Chondrocyte (in vitro differentiated cells): ENCODE results near the gene GPR143. TPM values are rescaled to one million over a fixed set of nuclear protein-coding genes. Genes with fewer than 3 reads are reported as not detected.
A peak's percentile ranks its signal among the peaks of the same experiment; 100 is the strongest.

Source experiments
- DNase-seq: peaks from one replicate; pipeline ENCODE4 v3.0.0; 2021; ENCODE audit warnings: mixed read lengths, low spot score
- H3K27ac Mint-ChIP-seq: one replicate; pipeline ENCODE4 v1.8.0; 2021; ENCODE audit warnings: mild to moderate bottlenecking, moderate library complexity, mixed read lengths; ENCODE audit not compliant: unreplicated experiment
- H3K27me3 Mint-ChIP-seq: 2 replicates; pipeline ENCODE4 v1.8.0; 2021; ENCODE audit warnings: low read depth, mixed read lengths
- H3K36me3 Mint-ChIP-seq: 2 replicates; pipeline ENCODE4 v1.8.0; 2021; ENCODE audit warnings: low read depth, mixed read lengths
- H3K4me1 Mint-ChIP-seq: 2 replicates; pipeline ENCODE4 v1.8.0; 2021; ENCODE audit warnings: low read depth, mild to moderate bottlenecking, mixed read lengths
- H3K4me3 Mint-ChIP-seq: one replicate; pipeline ENCODE4 v1.8.0; 2021; ENCODE audit warnings: mild to moderate bottlenecking, moderate library complexity, mixed read lengths; ENCODE audit not compliant: unreplicated experiment
- H3K9me3 Mint-ChIP-seq: 2 replicates; pipeline ENCODE4 v1.8.0; 2021; ENCODE audit warnings: low read depth, mixed read lengths
- total RNA-seq: library from RNA; stranded (reverse); gene quantifications from 3 replicates; pipeline ENCODE4 v1.2.1, GENCODE V29; 2021
- TF ChIP-seq, protein P1 (sequence below): fragments of 200-600 bp; sonication (generic); IDR thresholded peaks from 2 replicates; pipeline ENCODE4 v1.5.0; 2021; ENCODE audit warnings: antibody characterized with exemption, mild to moderate bottlenecking, moderate library complexity

The GPR143 gene
- total RNA-seq, 1 donor from 2014 or later, result not detected

DNA sequence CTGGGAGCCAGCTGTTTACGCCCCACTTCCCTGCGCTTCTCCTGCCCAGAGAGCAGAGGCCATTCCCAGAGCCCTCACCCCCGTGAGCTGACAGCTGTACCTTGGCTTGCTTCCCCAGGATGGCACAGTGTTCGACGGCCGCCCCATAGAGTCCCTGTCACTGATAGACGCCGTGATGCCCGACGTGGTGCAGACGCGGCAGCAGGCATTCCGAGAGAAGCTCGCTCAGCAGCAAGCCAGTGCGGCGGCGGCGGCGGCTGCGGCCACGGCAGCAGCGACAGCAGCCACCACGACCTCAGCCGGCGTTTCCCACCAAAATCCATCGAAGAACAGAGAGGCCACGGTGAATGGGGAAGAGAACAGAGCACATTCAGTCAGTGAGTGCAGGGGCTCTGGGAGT lies 77.7 kb downstream of the GPR143 start:
- TF ChIP-seq, protein P1, sequence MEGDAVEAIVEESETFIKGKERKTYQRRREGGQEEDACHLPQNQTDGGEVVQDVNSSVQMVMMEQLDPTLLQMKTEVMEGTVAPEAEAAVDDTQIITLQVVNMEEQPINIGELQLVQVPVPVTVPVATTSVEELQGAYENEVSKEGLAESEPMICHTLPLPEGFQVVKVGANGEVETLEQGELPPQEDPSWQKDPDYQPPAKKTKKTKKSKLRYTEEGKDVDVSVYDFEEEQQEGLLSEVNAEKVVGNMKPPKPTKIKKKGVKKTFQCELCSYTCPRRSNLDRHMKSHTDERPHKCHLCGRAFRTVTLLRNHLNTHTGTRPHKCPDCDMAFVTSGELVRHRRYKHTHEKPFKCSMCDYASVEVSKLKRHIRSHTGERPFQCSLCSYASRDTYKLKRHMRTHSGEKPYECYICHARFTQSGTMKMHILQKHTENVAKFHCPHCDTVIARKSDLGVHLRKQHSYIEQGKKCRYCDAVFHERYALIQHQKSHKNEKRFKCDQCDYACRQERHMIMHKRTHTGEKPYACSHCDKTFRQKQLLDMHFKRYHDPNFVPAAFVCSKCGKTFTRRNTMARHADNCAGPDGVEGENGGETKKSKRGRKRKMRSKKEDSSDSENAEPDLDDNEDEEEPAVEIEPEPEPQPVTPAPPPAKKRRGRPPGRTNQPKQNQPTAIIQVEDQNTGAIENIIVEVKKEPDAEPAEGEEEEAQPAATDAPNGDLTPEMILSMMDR, result no peak
- Mint-ChIP-seq H3K27me3 (no peaks in the 10 kb centered on the region), H3K27ac (no peak overlapping the region), H3K9me3 (peaks cover 7% of the 10 kb centered on the region), H3K4me3 (no peak overlapping the region), H3K4me1 (no peaks in the 10 kb centered on the region), H3K36me3 (peaks cover 15% of the 10 kb centered on the region)
- no peak for DNase-seq

DNA sequence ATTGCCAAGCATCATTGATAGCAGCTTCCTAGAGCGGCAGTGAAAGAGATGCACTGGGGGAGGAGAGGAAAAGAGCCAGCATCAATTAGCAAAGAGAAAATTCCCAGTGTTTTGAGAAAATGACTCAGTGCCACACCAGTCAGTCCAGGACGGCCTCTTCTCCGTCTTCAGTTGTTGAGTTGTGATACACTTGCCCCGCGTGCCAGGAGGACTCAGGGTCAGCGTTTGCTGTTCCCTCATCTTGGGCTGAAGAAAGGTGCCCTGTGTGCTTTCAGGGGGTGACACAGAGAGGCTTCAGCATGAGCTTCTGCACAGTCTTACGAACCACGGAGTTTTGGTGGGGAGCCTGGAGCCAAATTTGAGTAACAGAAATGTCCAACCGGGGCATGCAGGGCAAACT lies 82.3 kb downstream of the GPR143 start:
- Mint-ChIP-seq H3K27me3 (no peaks in the 10 kb centered on the region), H3K9me3 (peaks cover 10% of the 10 kb centered on the region), H3K4me3 (no peak overlapping the region), H3K36me3 (peaks cover 7% of the 10 kb centered on the region), H3K4me1 (no peaks in the 10 kb centered on the region), H3K27ac (no peak overlapping the region)
- TF ChIP-seq, protein P1, result no peak
- no peak for DNase-seq

DNA sequence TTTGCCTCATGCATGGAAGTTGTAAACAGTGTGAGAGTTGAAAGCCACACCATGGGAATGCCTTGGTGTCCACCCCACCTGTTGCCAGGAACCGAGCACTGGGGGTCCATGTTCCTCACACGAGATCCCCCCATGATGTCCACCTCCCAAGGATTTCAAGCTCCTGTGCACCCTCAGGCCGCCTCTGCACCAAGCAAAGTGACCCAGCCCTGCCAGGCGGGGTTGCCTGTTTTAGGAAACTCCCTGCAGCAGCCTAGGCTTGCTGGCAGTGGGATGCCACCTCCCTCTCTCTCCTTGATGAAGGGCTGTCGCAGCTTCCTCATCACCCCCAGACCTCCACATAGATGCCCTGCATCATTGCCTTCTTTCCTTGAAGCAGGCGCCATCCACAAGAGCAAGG lies 82.8 kb downstream of the GPR143 start:
- TF ChIP-seq, protein P1, result no peak
- H3K9me3 Mint-ChIP-seq, result peaks cover 8% of the 10 kb centered on the region
- peaks cover 7% of the 10 kb centered on the region for H3K36me3 Mint-ChIP-seq
- no peaks in the 10 kb centered on the region for H3K27me3 Mint-ChIP-seq
- H3K4me3 Mint-ChIP-seq, result no peak overlapping the region
- H3K27ac Mint-ChIP-seq, result no peak overlapping the region
- DNase-seq, result no peak
- no peaks in the 10 kb centered on the region for H3K4me1 Mint-ChIP-seq

DNA sequence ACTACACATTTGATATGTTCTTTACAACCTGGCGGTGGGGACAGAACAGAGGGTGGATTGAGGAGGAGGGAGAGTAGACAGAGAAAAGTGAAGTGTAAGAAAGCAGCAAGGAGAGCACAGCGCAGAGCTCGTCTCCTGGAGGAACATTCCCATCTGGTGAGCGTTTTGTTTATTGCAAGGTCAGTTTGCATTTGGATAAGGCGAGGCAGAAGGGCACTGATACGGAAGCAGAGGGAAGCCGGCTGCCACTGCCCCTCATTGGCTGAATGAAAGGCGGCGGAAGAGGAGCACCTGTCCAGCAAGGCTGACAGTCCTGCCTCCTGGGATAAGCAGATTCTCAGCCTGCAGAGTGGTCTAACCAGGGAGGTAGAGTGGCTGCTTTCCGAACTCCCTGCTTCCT lies 83.2 kb downstream of the GPR143 start:
- Mint-ChIP-seq H3K27ac (no peak overlapping the region), H3K4me1 (peaks cover 2% of the 10 kb centered on the region), H3K9me3 (peaks cover 9% of the 10 kb centered on the region), H3K36me3 (peaks cover 7% of the 10 kb centered on the region), H3K4me3 (no peak overlapping the region), H3K27me3 (no peaks in the 10 kb centered on the region)
- TF ChIP-seq, protein P1, result peak; percentile 58
- no peak for DNase-seq

DNA sequence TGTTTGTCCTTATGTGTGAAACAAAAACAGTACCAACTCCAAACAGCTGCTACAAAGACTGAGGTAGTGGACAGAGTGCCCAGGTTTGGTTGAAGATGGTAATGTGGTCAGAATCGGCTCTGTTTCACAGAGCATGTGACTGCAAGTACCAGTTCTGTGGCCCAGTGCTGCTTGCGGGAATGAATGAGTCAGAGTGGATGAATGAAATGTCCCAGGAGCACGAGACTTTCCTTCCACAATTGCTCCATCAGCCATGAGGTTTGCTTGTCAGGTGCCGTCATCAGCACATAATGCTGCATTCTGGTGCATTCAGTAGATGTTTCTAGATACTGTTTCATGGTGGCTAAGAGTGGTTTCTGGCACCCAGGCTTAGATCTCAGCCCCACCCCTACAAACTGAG lies 84.2 kb downstream of the GPR143 start:
- Mint-ChIP-seq H3K27me3 (no peaks in the 10 kb centered on the region), H3K4me1 (peaks cover 12% of the 10 kb centered on the region), H3K36me3 (peaks cover 7% of the 10 kb centered on the region), H3K4me3 (no peak overlapping the region), H3K9me3 (peaks cover 10% of the 10 kb centered on the region), H3K27ac (no peak overlapping the region)
- DNase-seq, result no peak
- TF ChIP-seq, protein P1, result no peak
